Renal pelvis (tissue), 3 donors: Measurements from ENCODE around the gene HOPX. TPM values are rescaled to one million over a fixed set of nuclear protein-coding genes. Genes with fewer than 3 reads are reported as not detected.

Source experiments
- polyA plus RNA-seq, 3 donors: library from polyadenylated mRNA; unstranded; fragments of 120-200 nt; gene quantifications; one replicate each; pipeline ENCODE4 v1.2.1, GENCODE V29; 2013; ENCODE audit not compliant: insufficient read length in 3 of 3

HOPX gene
- polyA plus RNA-seq, 3 donors: 11.0 to 16.4 (median 13.5) TPM

Other genes with a start within 250 kb of the HOPX start
- 10 to 100 TPM; 24.8 to 31.3 (median 25.9) TPM for gene PPAT, start 245.7 kb downstream of the HOPX start, polyA plus RNA-seq
- gene PAICS, start 245.0 kb downstream of the HOPX start, polyA plus RNA-seq: 100 to 1,000 TPM; 110 to 124 (median 116) TPM
- gene SRP72, start 213.7 kb downstream of the HOPX start, polyA plus RNA-seq: 100 to 1,000 TPM; 117 to 132 (median 119) TPM
- gene ARL9, start 175.5 kb downstream of the HOPX start, polyA plus RNA-seq: 1 to 10 TPM; 1.9 to 2.1 (median 2.0) TPM
- not detected for gene SPINK2, start 140.4 kb upstream of the HOPX start, polyA plus RNA-seq
- 10 to 100 TPM; 45.5 to 52.8 (median 50.1) TPM for gene REST, start 226.6 kb upstream of the HOPX start, polyA plus RNA-seq